ENCODE results near the gene IL20.
A peak's percentile ranks its signal among the peaks of the same experiment; 100 is the strongest.
"Not testable (repeated sequence)": the region's sequence is repeated elsewhere in the genome, so short reads cannot be mapped to it uniquely, and the experiment has no call there.

Gene IL20

GRCh38 chr1:206851341-206852010, 13.9 kb upstream of the IL20 start:
- ChIA-PET POLR2A (no interaction called here), CTCF (interaction anchor here (0.5 kb wide), 1 partner anchor 116 kb away, joined by 3 read pairs; no protein-coding TSS in a partner anchor)
- peaks cover 4% of the 10 kb centered on the region; the same call in 1 of the 2 replicates for H3K4me1 ChIP-seq (ENCODE audit: control insufficient read depth, insufficient read depth, low read length)
- H3K36me3 ChIP-seq (ENCODE audit: control insufficient read depth in 2 of 2, insufficient read depth in 1 of 2, low read length in 2 of 2), result no peaks in the 10 kb centered on the region
- H3K9me3 ChIP-seq (ENCODE audit: control insufficient read depth, insufficient read depth, low read depth, low read length), result no peaks in the 10 kb centered on the region
- H3K27ac ChIP-seq (ENCODE audit: extremely low read depth, low read depth, low read length), result no peak overlapping the region
- H3K4me3 ChIP-seq (ENCODE audit: low read depth, low read length), result no peak overlapping the region
- TF ChIP-seq RBAK (tag by site-specific recombination; IDR thresholded peaks at IDR 0.05), result no peak
- TF ChIP-seq ZNF585B (tag by site-specific recombination; IDR thresholded peaks at IDR 0.05), result no peak
- TF ChIP-seq ZNF202 (tag by site-specific recombination; IDR thresholded peaks at IDR 0.05; ENCODE audit: borderline replicate concordance), result no peak

- CTCF ChIA-PET, result interaction anchor here (5.5 kb wide), 1 partner anchor 12 kb away, joined by 27 read pairs; the partner anchor contains the start of gene IL20
Observed at GRCh38 chr1:206852662-206853061, 12.8 kb upstream of the IL20 start.

GRCh38 chr1:206853696-206854095, 11.7 kb upstream of the IL20 start:
- POLR2A ChIA-PET; H3K27ac ChIP-seq (ENCODE audit: extremely low read depth, low read depth, low read length): not testable (repeated sequence)
- CTCF ChIA-PET, result interaction anchor here (0.8 to 5.5 kb wide), 2 partner anchors 11 to 28 kb away, joined by 3 to 27 read pairs; partner anchors contain the start of gene IL20

More at GRCh38 chr1:206852662-206853061, 12.8 kb upstream of the IL20 start:
- POLR2A ChIA-PET; H3K4me1 ChIP-seq (ENCODE audit: control insufficient read depth, insufficient read depth, low read length); H3K9me3 ChIP-seq (ENCODE audit: control insufficient read depth, insufficient read depth, low read depth, low read length); H3K36me3 ChIP-seq (ENCODE audit: control insufficient read depth in 2 of 2, insufficient read depth in 1 of 2, low read length in 2 of 2); H3K27ac ChIP-seq (ENCODE audit: extremely low read depth, low read depth, low read length); H3K4me3 ChIP-seq (ENCODE audit: low read depth, low read length): not testable (repeated sequence)

GRCh38 chr1:206854401-206855129, 10.9 kb upstream of the IL20 start:
- ChIA-PET POLR2A (interaction anchor here (0.7 kb wide), 1 partner anchor 216 kb away, joined by 5 read pairs; no protein-coding TSS in a partner anchor), CTCF (interaction anchor here (0.6 to 5.5 kb wide), 5 partner anchors 10 to 57 kb away, joined by 3 to 27 read pairs (median 4); partner anchors contain the start of gene IL20)
- Histone ChIP-seq H3K4me1 (ENCODE audit: control insufficient read depth, insufficient read depth, low read length) (peaks cover 4% of the 10 kb centered on the region; the same call in 1 of the 2 replicates), H3K4me3 (ENCODE audit: low read depth, low read length) (no peak overlapping the region), H3K27ac (ENCODE audit: extremely low read depth, low read depth, low read length) (no peak overlapping the region), H3K9me3 (ENCODE audit: control insufficient read depth, insufficient read depth, low read depth, low read length) (no peaks in the 10 kb centered on the region), H3K36me3 (ENCODE audit: control insufficient read depth in 2 of 2, insufficient read depth in 1 of 2, low read length in 2 of 2) (no peaks in the 10 kb centered on the region)
- TF ChIP-seq ZNF18 (tag by site-specific recombination; IDR thresholded peaks at IDR 0.05), result peak; percentile 43; the same call in 1 of the 2 replicates
- TF ChIP-seq ZNF449 (tag by site-specific recombination; IDR thresholded peaks at IDR 0.05), result peak; percentile 28; the same call in 1 of the 2 replicates
- peak; percentile 53; the same call in 1 of the 2 replicates for TF ChIP-seq KLF8 (tag by site-specific recombination; IDR thresholded peaks at IDR 0.05)
- TF ChIP-seq ZIC2 (tag by site-specific recombination; IDR thresholded peaks at IDR 0.05), result peak; percentile 89
- no peak for TF ChIP-seq GLIS2 (tag by site-specific recombination; IDR thresholded peaks at IDR 0.05)
- peak; percentile 59 for TF ChIP-seq GLIS1 (tag by site-specific recombination; IDR thresholded peaks at IDR 0.05)
- peak; percentile 96 for TF ChIP-seq BCL6B (tag by site-specific recombination; IDR thresholded peaks at IDR 0.05)
- TF ChIP-seq OSR2 (tag by site-specific recombination; IDR thresholded peaks at IDR 0.05), result peak; percentile 37; the same call in 1 of the 2 replicates
- TF ChIP-seq ZXDB (tag by site-specific recombination; IDR thresholded peaks at IDR 0.05), result 0 out of 2 replicates have a peak, but pooled peaks have one; percentile 19
- TF ChIP-seq FEZF1 (tag by site-specific recombination; IDR thresholded peaks at IDR 0.05), result peak; percentile 73
- TF ChIP-seq ZNF660 (tag by site-specific recombination; IDR thresholded peaks at IDR 0.05), result 0 out of 2 replicates have a peak, but pooled peaks have one; percentile 17
- no peak for TF ChIP-seq CTCF (tag by site-specific recombination; IDR thresholded peaks at IDR 0.05)
- TF ChIP-seq ZNF24 (tag by site-specific recombination; IDR thresholded peaks at IDR 0.05), result no peak
- TF ChIP-seq BCL11B (tag by site-specific recombination; IDR thresholded peaks at IDR 0.05; ENCODE audit: low read depth), result no peak

More at GRCh38 chr1:206853696-206854095, 11.7 kb upstream of the IL20 start:
- H3K9me3 ChIP-seq (ENCODE audit: control insufficient read depth, insufficient read depth, low read depth, low read length); H3K4me1 ChIP-seq (ENCODE audit: control insufficient read depth, insufficient read depth, low read length); H3K4me3 ChIP-seq (ENCODE audit: low read depth, low read length); H3K36me3 ChIP-seq (ENCODE audit: control insufficient read depth in 2 of 2, insufficient read depth in 1 of 2, low read length in 2 of 2): not testable (repeated sequence)
- TF ChIP-seq ZNF146 (tag by site-specific recombination; IDR thresholded peaks at IDR 0.05), result peak; percentile 65

Measured in HEK293 (cell line).